Measurements from ENCODE around the gene ANKUB1.

ANKUB1 gene

DNA sequence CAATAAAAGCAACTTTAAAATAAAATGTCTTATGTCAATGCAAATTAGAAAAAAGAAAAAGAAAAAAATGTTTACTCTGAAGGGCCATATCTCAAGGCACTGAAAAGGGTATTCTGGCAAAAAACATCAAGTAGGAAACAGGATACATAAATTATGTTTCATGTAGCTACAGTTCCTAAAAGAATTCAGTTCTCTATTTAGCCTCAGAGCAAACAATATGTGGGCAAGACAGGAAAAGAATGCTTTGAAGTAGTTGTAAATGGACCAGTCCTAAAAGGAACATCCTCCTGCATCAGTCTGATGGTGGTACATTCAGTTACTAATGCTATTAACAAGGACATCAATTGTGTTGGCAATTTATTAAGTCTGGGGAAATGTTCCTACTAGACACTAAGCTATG, 48.2 kb downstream of the ANKUB1 start:
- ChIA-PET POLR2A (no interaction called here), CTCF (no interaction called here)
- TF ChIP-seq SUZ12 (IDR thresholded peaks at IDR 0.05) (no peak), ELF4 (IDR thresholded peaks at IDR 0.05) (no peak), ARNT (IDR thresholded peaks at IDR 0.05) (no peak), SP1 (IDR thresholded peaks at IDR 0.05) (no peak), L3MBTL2 (conservative IDR thresholded peaks at IDR 0.05) (no peak), FOXM1 (IDR thresholded peaks at IDR 0.05; ENCODE audit: borderline replicate concordance) (no peak), TARDBP (IDR thresholded peaks at IDR 0.05) (no peak), LEF1 (IDR thresholded peaks at IDR 0.05; ENCODE audit: borderline replicate concordance) (no peak), FOXK2 (IDR thresholded peaks at IDR 0.05) (no peak), NFRKB (IDR thresholded peaks at IDR 0.05) (no peak), ZNF384 (IDR thresholded peaks at IDR 0.05) (no peak), FOXA1 (IDR thresholded peaks at IDR 0.05) (no peak), BHLHE40 (IDR thresholded peaks at IDR 0.05; ENCODE audit: borderline replicate concordance) (no peak), CTBP1 (IDR thresholded peaks at IDR 0.05; ENCODE audit: borderline replicate concordance) (no peak)
- TF ChIP-seq, protein P1, sequence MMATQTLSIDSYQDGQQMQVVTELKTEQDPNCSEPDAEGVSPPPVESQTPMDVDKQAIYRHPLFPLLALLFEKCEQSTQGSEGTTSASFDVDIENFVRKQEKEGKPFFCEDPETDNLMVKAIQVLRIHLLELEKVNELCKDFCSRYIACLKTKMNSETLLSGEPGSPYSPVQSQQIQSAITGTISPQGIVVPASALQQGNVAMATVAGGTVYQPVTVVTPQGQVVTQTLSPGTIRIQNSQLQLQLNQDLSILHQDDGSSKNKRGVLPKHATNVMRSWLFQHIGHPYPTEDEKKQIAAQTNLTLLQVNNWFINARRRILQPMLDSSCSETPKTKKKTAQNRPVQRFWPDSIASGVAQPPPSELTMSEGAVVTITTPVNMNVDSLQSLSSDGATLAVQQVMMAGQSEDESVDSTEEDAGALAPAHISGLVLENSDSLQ (IDR thresholded peaks at IDR 0.05), result no peak
- DNase-seq (ENCODE audit: extremely low spot score), result no peak

DNA sequence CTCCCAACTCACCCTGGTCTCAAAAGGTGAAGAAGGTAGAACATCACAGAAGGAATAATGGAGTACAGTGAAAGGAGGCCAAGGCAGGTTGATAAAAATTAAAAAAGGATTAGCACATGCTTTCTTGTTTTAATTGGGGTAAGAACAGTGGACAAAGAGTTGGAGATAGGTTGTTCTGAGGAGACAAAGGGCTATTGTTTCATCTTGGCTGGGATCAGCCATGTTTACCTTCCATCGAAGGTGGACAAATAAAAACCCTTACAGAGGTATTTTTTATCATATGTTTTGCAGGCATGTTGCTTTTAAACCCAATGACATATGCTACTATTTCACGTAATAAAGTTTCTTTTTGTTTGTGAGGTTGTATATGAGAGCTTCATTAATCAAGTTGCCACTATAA, 53.0 kb downstream of the ANKUB1 start:
- DNase-seq (ENCODE audit: extremely low spot score), result no peak
- CTCF ChIA-PET, result no interaction called here
- TF ChIP-seq SUZ12 (IDR thresholded peaks at IDR 0.05) (no peak), BHLHE40 (IDR thresholded peaks at IDR 0.05; ENCODE audit: borderline replicate concordance) (no peak), CTBP1 (IDR thresholded peaks at IDR 0.05; ENCODE audit: borderline replicate concordance) (no peak), L3MBTL2 (conservative IDR thresholded peaks at IDR 0.05) (no peak), FOXA1 (IDR thresholded peaks at IDR 0.05) (no peak), HDGF (IDR thresholded peaks at IDR 0.05; ENCODE audit: borderline replicate concordance) (no peak), FOXK2 (IDR thresholded peaks at IDR 0.05) (no peak), SP1 (IDR thresholded peaks at IDR 0.05) (no peak), ARNT (IDR thresholded peaks at IDR 0.05) (no peak), FOXM1 (IDR thresholded peaks at IDR 0.05; ENCODE audit: borderline replicate concordance) (no peak), TARDBP (IDR thresholded peaks at IDR 0.05) (no peak), ZNF384 (IDR thresholded peaks at IDR 0.05) (no peak), LEF1 (IDR thresholded peaks at IDR 0.05; ENCODE audit: borderline replicate concordance) (no peak), ELF4 (IDR thresholded peaks at IDR 0.05) (no peak), NFRKB (IDR thresholded peaks at IDR 0.05) (no peak)
- POLR2A ChIA-PET, result no interaction called here

DNA sequence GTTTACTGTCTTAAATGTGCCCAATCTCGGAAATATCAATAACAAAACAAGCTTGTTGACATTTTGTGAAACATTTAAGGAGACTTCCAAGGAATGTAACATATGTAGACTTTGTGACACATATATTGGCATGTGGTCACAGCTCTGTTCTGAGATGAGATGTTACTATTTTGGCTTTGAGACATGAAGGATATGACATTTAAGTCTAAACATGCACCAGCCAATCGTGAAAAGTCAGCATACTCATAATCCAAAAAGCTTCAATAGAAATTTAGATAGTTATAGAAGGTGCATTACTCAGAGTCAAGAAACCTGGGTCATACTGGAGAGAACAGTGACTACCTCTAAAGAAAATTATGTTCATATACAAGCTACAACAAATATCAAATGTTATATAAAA, 53.5 kb downstream of the ANKUB1 start:
- POLR2A ChIA-PET, result no interaction called here
- no peak for DNase-seq (ENCODE audit: extremely low spot score)
- CTCF ChIA-PET, result interaction anchor here (0.6 kb wide), 1 partner anchor 250 kb away, joined by 4 read pairs; no protein-coding TSS in a partner anchor
- TF ChIP-seq LEF1 (IDR thresholded peaks at IDR 0.05; ENCODE audit: borderline replicate concordance), result no peak
- TF ChIP-seq L3MBTL2 (conservative IDR thresholded peaks at IDR 0.05), result no peak
- TF ChIP-seq SP1 (IDR thresholded peaks at IDR 0.05), result no peak
- TF ChIP-seq, protein P1 (IDR thresholded peaks at IDR 0.05), result no peak
- TF ChIP-seq FOXK2 (IDR thresholded peaks at IDR 0.05), result no peak
- no peak for TF ChIP-seq SUZ12 (IDR thresholded peaks at IDR 0.05)

DNA sequence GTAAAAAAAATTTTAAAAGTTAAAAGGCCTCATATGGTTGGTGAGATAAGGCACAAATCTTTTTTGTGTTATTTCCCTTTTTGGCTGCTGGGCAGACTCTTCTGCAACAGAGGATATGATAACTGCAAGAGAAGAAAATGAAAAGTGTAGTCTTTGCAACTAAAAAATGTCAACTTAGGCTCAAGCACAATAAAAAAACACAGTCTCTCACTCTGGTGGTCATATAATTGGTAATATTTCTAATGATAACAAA, 55.5 kb downstream of the ANKUB1 start:
- DNase-seq (ENCODE audit: extremely low spot score), result no peak
- ChIA-PET CTCF (no interaction called here), POLR2A (no interaction called here)
- TF ChIP-seq NFRKB (IDR thresholded peaks at IDR 0.05) (no peak), ZNF384 (IDR thresholded peaks at IDR 0.05) (no peak), CTBP1 (IDR thresholded peaks at IDR 0.05; ENCODE audit: borderline replicate concordance) (no peak), L3MBTL2 (conservative IDR thresholded peaks at IDR 0.05) (no peak), TARDBP (IDR thresholded peaks at IDR 0.05) (no peak), FOXK2 (IDR thresholded peaks at IDR 0.05) (no peak), SP1 (IDR thresholded peaks at IDR 0.05) (no peak), FOXM1 (IDR thresholded peaks at IDR 0.05; ENCODE audit: borderline replicate concordance) (no peak), LEF1 (IDR thresholded peaks at IDR 0.05; ENCODE audit: borderline replicate concordance) (no peak), ARNT (IDR thresholded peaks at IDR 0.05) (no peak), FOXA1 (IDR thresholded peaks at IDR 0.05) (no peak), ELF4 (IDR thresholded peaks at IDR 0.05) (no peak)

DNA sequence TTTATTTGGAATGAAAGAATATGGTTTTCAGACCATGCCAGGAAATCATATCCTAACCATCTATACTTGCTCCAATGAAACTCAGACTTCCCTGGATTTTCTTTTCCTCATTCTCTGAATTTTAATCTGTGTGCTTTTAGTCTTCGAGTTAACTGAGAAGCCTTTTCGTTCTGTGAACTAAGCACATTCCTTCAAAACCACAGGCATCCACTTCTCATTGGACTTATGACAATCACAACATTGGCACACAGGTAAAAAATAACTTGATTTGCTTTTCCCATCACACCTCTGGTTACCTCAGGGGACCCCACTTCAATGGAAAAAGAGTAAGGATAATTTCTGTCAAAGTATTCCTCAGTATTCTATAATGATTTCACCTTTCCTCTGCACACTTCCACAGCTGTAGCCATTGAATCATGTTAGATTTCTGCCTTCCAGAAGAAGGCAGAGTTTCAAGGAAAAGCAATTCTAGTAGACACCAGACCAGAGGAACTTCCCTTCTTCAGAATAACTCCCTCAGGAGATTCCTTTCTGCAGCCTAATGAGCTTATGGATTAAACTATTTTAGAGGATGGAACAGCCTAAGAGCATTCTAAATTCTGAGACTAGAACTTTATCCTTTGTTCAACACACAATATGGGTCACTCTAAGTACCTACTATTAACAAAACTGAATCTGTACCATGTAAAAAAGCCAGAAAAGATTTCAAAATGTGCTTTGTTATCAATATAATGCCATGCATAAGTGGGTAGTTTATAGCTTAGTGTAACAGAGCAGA, 56.0 kb downstream of the ANKUB1 start:
- TF ChIP-seq ELF4 (IDR thresholded peaks at IDR 0.05) (no peak), SP1 (IDR thresholded peaks at IDR 0.05) (no peak), L3MBTL2 (conservative IDR thresholded peaks at IDR 0.05) (no peak), LEF1 (IDR thresholded peaks at IDR 0.05; ENCODE audit: borderline replicate concordance) (no peak), ARNT (IDR thresholded peaks at IDR 0.05) (no peak), BHLHE40 (IDR thresholded peaks at IDR 0.05; ENCODE audit: borderline replicate concordance) (no peak), NFRKB (IDR thresholded peaks at IDR 0.05) (no peak), HDGF (IDR thresholded peaks at IDR 0.05; ENCODE audit: borderline replicate concordance) (no peak), FOXA1 (IDR thresholded peaks at IDR 0.05) (no peak), CTBP1 (IDR thresholded peaks at IDR 0.05; ENCODE audit: borderline replicate concordance) (no peak), ZNF384 (IDR thresholded peaks at IDR 0.05) (no peak), SUZ12 (IDR thresholded peaks at IDR 0.05) (no peak), TARDBP (IDR thresholded peaks at IDR 0.05) (no peak), FOXM1 (IDR thresholded peaks at IDR 0.05; ENCODE audit: borderline replicate concordance) (no peak), FOXK2 (IDR thresholded peaks at IDR 0.05) (no peak)
- TF ChIP-seq, protein P1 (IDR thresholded peaks at IDR 0.05), result no peak
- DNase-seq (ENCODE audit: extremely low spot score), result no peak
- ChIA-PET CTCF (interaction anchor here (0.7 kb wide), 2 partner anchors 206 to 794 kb away, joined by 3 to 4 read pairs; no protein-coding TSS in a partner anchor), POLR2A (no interaction called here)

DNA sequence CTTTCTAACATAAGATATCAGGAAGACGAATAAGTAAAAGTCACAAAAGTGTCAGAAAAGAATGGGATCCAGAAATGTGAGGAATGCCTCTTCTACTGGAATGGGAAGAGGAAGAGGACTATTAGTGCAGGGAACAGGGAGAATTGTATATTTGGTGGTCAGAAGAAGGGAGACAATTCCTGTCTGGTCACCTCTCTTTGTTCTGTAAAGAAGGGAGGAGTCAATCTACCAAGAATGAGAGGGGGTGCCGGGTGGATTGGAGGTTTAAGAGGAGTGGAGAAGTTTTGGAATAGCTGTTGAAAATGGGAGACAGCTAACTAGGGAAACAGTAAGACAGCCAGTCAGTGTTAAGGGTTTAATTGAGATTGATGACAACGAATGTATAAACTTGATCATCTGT, 60.1 kb downstream of the ANKUB1 start:
- DNase-seq (ENCODE audit: extremely low spot score), result no peak
- TF ChIP-seq ELF4 (IDR thresholded peaks at IDR 0.05) (no peak), BHLHE40 (IDR thresholded peaks at IDR 0.05; ENCODE audit: borderline replicate concordance) (no peak)
- CTCF ChIA-PET, result no interaction called here
- POLR2A ChIA-PET, result no interaction called here
